Activated gamma-delta T cell treated with anti-CD3 and anti-CD28 coated beads, Interleukin-2, amount 50 U/mL, for 16 hours (primary cell): ENCODE measurements around the gene PRICKLE3.
A peak's percentile ranks its signal among the peaks of the same experiment; 100 is the strongest.

Source experiments
- DNase-seq: peaks from one replicate; pipeline ENCODE4 v3.0.0-alpha.2; 2020; ENCODE audit warnings: low read depth

Gene PRICKLE3

GRCh38 chrX:49186125-49187027, at the start of gene PRICKLE3:
PRICKLE3 (minus strand) TSS chrX:49186373; CDS start chrX:49186297, 76 bp downstream.
- peak; percentile 54 for DNase-seq

GRCh38 chrX:49233887-49234555, 47.8 kb upstream of the PRICKLE3 start:
- DNase-seq = no peak

GRCh38 chrX:49233176-49233575, 47.0 kb upstream of the PRICKLE3 start, which contains the start of gene CACNA1F:
CACNA1F (minus strand) TSS chrX:49233340; CDS start chrX:49233309, 31 bp downstream.
- DNase-seq = no peak

GRCh38 chrX:49232525-49232924, 46.4 kb upstream of the PRICKLE3 start:
- DNase-seq = no peak

GRCh38 chrX:49231333-49232000, 45.3 kb upstream of the PRICKLE3 start:
- no peak for DNase-seq

GRCh38 chrX:49230500-49231232, 44.5 kb upstream of the PRICKLE3 start:
- DNase-seq = peak; percentile 16

GRCh38 chrX:49228185-49228584, 42.0 kb upstream of the PRICKLE3 start:
- no peak for DNase-seq

- no peak for DNase-seq
Measured at GRCh38 chrX:49227726-49228125, 41.6 kb upstream of the PRICKLE3 start.

- no peak for DNase-seq
Measured at GRCh38 chrX:49226946-49227345, 40.8 kb upstream of the PRICKLE3 start.

- no peak for DNase-seq
Measured at GRCh38 chrX:49225858-49226257, 39.7 kb upstream of the PRICKLE3 start.

- DNase-seq = no peak
Measured at GRCh38 chrX:49221868-49222267, 35.7 kb upstream of the PRICKLE3 start.

GRCh38 chrX:49220100-49220499, 33.9 kb upstream of the PRICKLE3 start:
- DNase-seq = no peak

GRCh38 chrX:49214996-49215526, 28.9 kb upstream of the PRICKLE3 start:
- no peak for DNase-seq

- no peak for DNase-seq
Measured at GRCh38 chrX:49214416-49214815, 28.2 kb upstream of the PRICKLE3 start.

- DNase-seq = no peak
Measured at GRCh38 chrX:49212861-49213260, 26.7 kb upstream of the PRICKLE3 start.

- DNase-seq = no peak
Measured at GRCh38 chrX:49212209-49212608, 26.0 kb upstream of the PRICKLE3 start.

GRCh38 chrX:49211074-49211473, 24.9 kb upstream of the PRICKLE3 start:
- no peak for DNase-seq

GRCh38 chrX:49210406-49210805, 24.2 kb upstream of the PRICKLE3 start:
- DNase-seq = no peak

GRCh38 chrX:49209434-49210251, 23.5 kb upstream of the PRICKLE3 start:
- DNase-seq = no peak

- no peak for DNase-seq
Measured at GRCh38 chrX:49208399-49208798, 22.2 kb upstream of the PRICKLE3 start.

GRCh38 chrX:49206543-49206942, 20.4 kb upstream of the PRICKLE3 start:
- DNase-seq = no peak
